K562 (cell line): ENCODE measurements around the gene DSTYK. TPM values are rescaled to one million over a fixed set of nuclear protein-coding genes. Genes with fewer than 3 reads are reported as not detected.

Experiments used
- ATAC-seq: fragments of 200-7000 bp; cut with Tn5 transposase; 3 replicates; pipeline ENCODE4 v1.9.1; 2020; ENCODE audit warnings: moderate library complexity
- BruUV-seq: library from RNA; stranded (reverse); fragments of 400-500 nt; replicated peaks from 2 replicates; lab custom pipeline; 2021; lab: Mats Ljungman, UMichigan
- CTCF ChIA-PET: fragments of 300-600 bp; formaldehyde crosslinking; extraction: SDS; loops from one replicate; lab custom pipeline; 2021; ENCODE audit warnings: low intra/inter-chr PET ratio; lab: Yijun Ruan, JAX
- POLR2A ChIA-PET: fragments of 300-600, 350-650 bp; sonication (Branson Sonifier 250); formaldehyde crosslinking; extraction: SDS; loops from one replicate; lab custom pipeline; 2021; ENCODE audit warnings: antibody characterized with exemption, inconsistent platforms; lab: Yijun Ruan, JAX
- DNase-seq, 4 experiments: peaks; one replicate each; pipeline versions ENCODE4 v3.0.0 to v3.0.0-alpha.2; 2011 to 2018; ENCODE audit warnings: low spot score in 3 of 4, mixed read lengths in 3 of 4; ENCODE audit errors: extremely low read depth in 1 of 4
- FAIRE-seq: peaks from 2 replicates; lab custom pipeline; 2011; peaks lifted over from hg19 to GRCh38; lab: Jason Lieb, UNC
- H2AFZ ChIP-seq: 2 replicates; pipeline ENCODE4 v1.6.0; 2011; ENCODE audit warnings: low read depth, low read length, control low read depth, inconsistent platforms
- H3K27ac ChIP-seq: fragments of 200-600 bp; 3 replicates; pipeline ENCODE4 v1.8.0; 2011; ENCODE audit warnings: low read depth, mild to moderate bottlenecking, control low read depth, inconsistent platforms, low read length, moderate library complexity, mixed read lengths; ENCODE audit errors: extremely low read depth
- H3K27me3 ChIP-seq, 2 experiments: fragments of 300-600 bp in 1 of 2; 2 replicates in 1 of 2; 3 replicates in 1 of 2; pipeline versions ENCODE4 v1.6.0 to v1.8.0; 2011; ENCODE audit warnings: inconsistent platforms in 2 of 2, low read length in 2 of 2, mild to moderate bottlenecking in 1 of 2, mixed read lengths in 1 of 2, moderate library complexity in 1 of 2; ENCODE audit not compliant: control insufficient read depth in 2 of 2, insufficient read depth in 2 of 2
- H3K36me3 ChIP-seq: fragments of 300-600 bp; 3 replicates; pipeline ENCODE4 v1.8.0; 2011; ENCODE audit warnings: mild to moderate bottlenecking, low read length, inconsistent platforms; ENCODE audit not compliant: control insufficient read depth, insufficient read depth
- H3K4me1 ChIP-seq, 2 experiments: fragments of 200-600 bp in 1 of 2; replicated peaks in 1 of 2; 2 replicates in 1 of 2; 3 replicates in 1 of 2; pipeline versions ENCODE4 v1.5.1 to v1.8.0; 2011; ENCODE audit warnings: inconsistent platforms in 2 of 2, low read length in 2 of 2, mild to moderate bottlenecking in 1 of 2, mixed read lengths in 1 of 2, moderate library complexity in 1 of 2; ENCODE audit not compliant: control insufficient read depth in 2 of 2, insufficient read depth in 2 of 2
- H3K4me2 ChIP-seq: 2 replicates; pipeline ENCODE4 v1.6.1; 2011; ENCODE audit warnings: low read length, control low read depth, inconsistent platforms, mixed read lengths; ENCODE audit not compliant: insufficient read depth
- H3K4me3 ChIP-seq: fragments of 200-600 bp; sonication (generic), shearing (Covaris generic); 2 replicates; pipeline ENCODE4 v1.5.1; 2016; ENCODE audit warnings: control low read depth, inconsistent platforms
- H3K79me2 ChIP-seq: fragments of 200-600 bp; 3 replicates; pipeline ENCODE4 v1.8.0; 2011; ENCODE audit warnings: low read length, inconsistent platforms; ENCODE audit not compliant: control insufficient read depth, insufficient read depth
- H3K9ac ChIP-seq, 2 experiments: 2 replicates each; pipeline versions ENCODE4 v1.6.0 to v1.6.1; 2011; ENCODE audit warnings: low read depth in 2 of 2, low read length in 2 of 2, control low read depth in 1 of 2, inconsistent platforms in 1 of 2, mild to moderate bottlenecking in 1 of 2, mixed read lengths in 1 of 2; ENCODE audit not compliant: insufficient read depth in 1 of 2
- H3K9me1 ChIP-seq: one replicate; pipeline ENCODE4 v1.6.0; 2011; ENCODE audit warnings: inconsistent platforms, mild to moderate bottlenecking, low read length, moderate library complexity; ENCODE audit not compliant: control insufficient read depth, insufficient read depth
- H3K9me3 ChIP-seq: replicated peaks from 2 replicates; pipeline ENCODE4 v1.5.1; 2011; ENCODE audit warnings: low read depth, low read length, inconsistent platforms; ENCODE audit not compliant: control insufficient read depth, insufficient read depth
- H4K20me1 ChIP-seq: replicated peaks from 2 replicates; pipeline ENCODE4 v1.6.1; 2011; ENCODE audit warnings: low read length, inconsistent platforms, mixed read lengths; ENCODE audit not compliant: control insufficient read depth, insufficient read depth
- BCOR ChIP-seq: fragments of 450-650 bp; IDR thresholded peaks from 2 replicates; pipeline ENCODE4 v1.6.1; 2016
- KLF16 ChIP-seq: IDR thresholded peaks from 2 replicates; pipeline ENCODE4 v1.6.1; 2016; ENCODE audit warnings: antibody characterized with exemption
- MCM7 ChIP-seq, 2 experiments: fragments of 450-650 bp; IDR thresholded peaks; 2 replicates each; pipeline ENCODE4 v1.6.1; 2016 to 2018
- RBM17 ChIP-seq: fragments of 200-400 bp; formaldehyde crosslinking; IDR thresholded peaks from 2 replicates; pipeline ENCODE4 v1.6.1; 2017; ENCODE audit warnings: low read depth, mild to moderate bottlenecking, low read length, borderline replicate concordance
- SP2 ChIP-seq: IDR thresholded peaks from 2 replicates; pipeline ENCODE4 v1.6.1; 2011; ENCODE audit warnings: mild to moderate bottlenecking, low read depth, low read length, moderate library complexity; ENCODE audit not compliant: poor library complexity, severe bottlenecking; ENCODE audit errors: extremely low read depth
- ZNF165 ChIP-seq: fragments of 250-450 bp; sonication (Bioruptor Pico); IDR thresholded peaks from 2 replicates; pipeline ENCODE4 v1.4.0; 2020; ENCODE audit warnings: borderline replicate concordance
- WGBS: fragments of 100-300 bp; shearing (Covaris generic); methylation state at CpG from one replicate; pipeline ENCODE4 v1.1.6; 2016; ENCODE audit warnings: low coverage, mixed read lengths; ENCODE audit not compliant: insufficient coverage; ENCODE audit errors: missing lambda C conversion rate; 5-methylcytosine and 5-hydroxymethylcytosine counted together
- in situ Hi-C: fragments of 300-500 bp; cut with MboI; formaldehyde crosslinking; loops from 4 replicates; pipeline ENCODE4 v1.15.0; 2018; ENCODE audit warnings: inconsistent platforms, mixed read lengths
- intact Hi-C: fragments of 100-400 bp; cut with micrococcal nuclease; formaldehyde crosslinking; loops from 2 replicates; pipeline ENCODE4 v1.14.2; 2022
- polyA plus RNA-seq, 8 experiments: library from polyadenylated mRNA; depleted of rRNA in 4 of 8; stranded (reverse) in 5 of 8; unstranded in 3 of 8; fragments of >200 nt; fragmentation: Nextera tagmentation in 2 of 8; fragmentation: Illumina TruSeq in 1 of 8; extraction: Ambion mirVana in 2 of 8; extraction: Trizol in 1 of 8; gene quantifications; 2 replicates each; pipeline versions ENCODE4 v1.2.1 to v1.2.3, GENCODE V29; 2011 to 2014; ENCODE audit warnings: inconsistent platforms in 1 of 8, missing spikeins in 1 of 8
- total RNA-seq, 7 experiments: library from RNA; depleted of rRNA in 6 of 7; stranded (reverse); fragments of >200 nt in 6 of 7; fragmentation: Illumina TruSeq in 2 of 7; extraction: Trizol in 2 of 7; gene quantifications; 2 replicates each; pipeline versions ENCODE4 v1.2.1 to v1.2.3, GENCODE V29; 2011 to 2021; ENCODE audit warnings: low replicate concordance in 1 of 7
- TF ChIP-seq, protein P1 (sequence below), 2 experiments: fragments of 450-650 bp; conservative IDR thresholded peaks; 2 replicates each; pipeline ENCODE4 v1.6.1; 2017; ENCODE audit warnings: mild to moderate bottlenecking in 2 of 2, moderate library complexity in 2 of 2

DSTYK gene
- total and polyA plus RNA-seq, 9 of the 15 experiments (the other 6 are each of a cell fraction or from before 2014, with no cell fraction given) = 4.2 to 7.1 (median 6.2) TPM

DNA sequence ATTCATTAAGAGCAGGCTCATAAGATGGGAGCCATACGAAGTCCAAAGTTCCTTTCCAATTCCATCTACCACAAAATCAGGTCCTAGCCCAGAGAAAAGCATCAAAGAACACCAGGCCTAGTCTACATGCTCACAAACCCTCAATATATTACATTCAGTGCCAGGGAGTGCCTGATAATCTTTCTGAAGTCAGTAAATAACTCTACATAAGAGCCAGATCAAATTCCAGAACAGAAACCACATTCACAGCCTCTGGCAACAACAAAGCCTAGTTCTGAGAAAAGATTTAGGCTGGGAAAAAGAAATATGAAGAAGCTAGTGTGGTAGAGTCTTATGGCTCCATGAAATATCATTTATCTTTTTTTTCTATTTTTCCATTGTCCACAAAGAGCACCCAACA lies 49.2 kb downstream of the DSTYK start:
- Histone ChIP-seq H3K9me3 (no peaks in the 10 kb centered on the region), H3K4me3 (no peak overlapping the region), H3K27ac (no peak overlapping the region), H3K4me2 (no peak overlapping the region), H3K79me2 (no peaks in the 10 kb centered on the region), H3K36me3 (peaks cover 57% of the 10 kb centered on the region), H4K20me1 (no peaks in the 10 kb centered on the region), H2AFZ (no peak overlapping the region), H3K4me1 (peaks cover 4 to 16% of the 10 kb centered on the region in 2 experiments), H3K9me1 (no peaks in the 10 kb centered on the region), H3K9ac (no peak overlapping the region), H3K27me3 (no peaks in the 10 kb centered on the region)
- WGBS = 67% methylated on average over 1 of the region's 1 CpG
- ChIA-PET CTCF (no interaction called here), POLR2A (no interaction called here)
- ATAC-seq (no peak), DNase-seq (no peak), FAIRE-seq (no peak)
- TF ChIP-seq SP2 (no peak), KLF16 (no peak), MCM7 (IDR thresholded peaks at IDR 0.05) (no peak), BCOR (no peak), ZNF165 (CRISPR knock-in tag) (no peak), RBM17 (no peak)
- TF ChIP-seq, protein P1, sequence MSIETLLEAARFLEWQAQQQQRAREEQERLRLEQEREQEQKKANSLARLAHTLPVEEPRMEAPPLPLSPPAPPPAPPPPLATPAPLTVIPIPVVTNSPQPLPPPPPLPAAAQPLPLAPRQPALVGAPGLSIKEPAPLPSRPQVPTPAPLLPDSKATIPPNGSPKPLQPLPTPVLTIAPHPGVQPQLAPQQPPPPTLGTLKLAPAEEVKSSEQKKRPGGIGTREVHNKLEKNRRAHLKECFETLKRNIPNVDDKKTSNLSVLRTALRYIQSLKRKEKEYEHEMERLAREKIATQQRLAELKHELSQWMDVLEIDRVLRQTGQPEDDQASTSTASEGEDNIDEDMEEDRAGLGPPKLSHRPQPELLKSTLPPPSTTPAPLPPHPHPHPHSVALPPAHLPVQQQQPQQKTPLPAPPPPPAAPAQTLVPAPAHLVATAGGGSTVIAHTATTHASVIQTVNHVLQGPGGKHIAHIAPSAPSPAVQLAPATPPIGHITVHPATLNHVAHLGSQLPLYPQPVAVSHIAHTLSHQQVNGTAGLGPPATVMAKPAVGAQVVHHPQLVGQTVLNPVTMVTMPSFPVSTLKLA (conservative IDR thresholded peaks at IDR 0.05) = no peak
- intact Hi-C loops (no loop called here), in situ Hi-C loops (no loop called here)
- no TSS peak for BruUV-seq
